Ishikawa (cell line): Measurements from ENCODE around the gene TBC1D8.

ENCODE experiments used
- CEBPB ChIP-seq: IDR thresholded peaks from 2 replicates; pipeline ENCODE4 v1.6.1; 2012
- CREB1 ChIP-seq: IDR thresholded peaks from 2 replicates; pipeline ENCODE4 v1.6.1; 2012; ENCODE audit warnings: low read depth
- EGR1 ChIP-seq: IDR thresholded peaks from 2 replicates; pipeline ENCODE4 v1.6.1; 2012
- EP300 ChIP-seq: IDR thresholded peaks from 2 replicates; pipeline ENCODE4 v1.6.1; 2012; ENCODE audit warnings: borderline replicate concordance
- FOXM1 ChIP-seq: IDR thresholded peaks from 2 replicates; pipeline ENCODE4 v1.6.1; 2012; ENCODE audit warnings: low read depth, borderline replicate concordance
- NFIC ChIP-seq: IDR thresholded peaks from 2 replicates; pipeline ENCODE4 v1.6.1; 2012
- RAD21 ChIP-seq: IDR thresholded peaks from 2 replicates; pipeline ENCODE4 v1.6.1; 2012; ENCODE audit warnings: low read depth
- TAF1 ChIP-seq: IDR thresholded peaks from 2 replicates; pipeline ENCODE4 v1.6.1; 2012; ENCODE audit warnings: low read depth, mild to moderate bottlenecking
- TCF12 ChIP-seq: IDR thresholded peaks from 2 replicates; pipeline ENCODE4 v1.6.1; 2012; ENCODE audit warnings: low read depth
- TEAD4 ChIP-seq: IDR thresholded peaks from 2 replicates; pipeline ENCODE4 v1.6.1; 2012
- YY1 ChIP-seq: IDR thresholded peaks from 2 replicates; pipeline ENCODE4 v1.6.1; 2012; ENCODE audit warnings: low read depth
- ZBTB7A ChIP-seq: IDR thresholded peaks from 2 replicates; pipeline ENCODE4 v1.6.1; 2012; ENCODE audit warnings: low read depth
- TF ChIP-seq, protein P1 (sequence below): IDR thresholded peaks from 2 replicates; pipeline ENCODE4 v1.6.1; 2012
- TF ChIP-seq, protein P2 (sequence below): IDR thresholded peaks from 2 replicates; pipeline ENCODE4 v1.6.1; 2012
- TF ChIP-seq, protein P3 (sequence below): IDR thresholded peaks from 2 replicates; pipeline ENCODE4 v1.6.1; 2012; ENCODE audit warnings: low read depth, mild to moderate bottlenecking

Gene TBC1D8

DNA sequence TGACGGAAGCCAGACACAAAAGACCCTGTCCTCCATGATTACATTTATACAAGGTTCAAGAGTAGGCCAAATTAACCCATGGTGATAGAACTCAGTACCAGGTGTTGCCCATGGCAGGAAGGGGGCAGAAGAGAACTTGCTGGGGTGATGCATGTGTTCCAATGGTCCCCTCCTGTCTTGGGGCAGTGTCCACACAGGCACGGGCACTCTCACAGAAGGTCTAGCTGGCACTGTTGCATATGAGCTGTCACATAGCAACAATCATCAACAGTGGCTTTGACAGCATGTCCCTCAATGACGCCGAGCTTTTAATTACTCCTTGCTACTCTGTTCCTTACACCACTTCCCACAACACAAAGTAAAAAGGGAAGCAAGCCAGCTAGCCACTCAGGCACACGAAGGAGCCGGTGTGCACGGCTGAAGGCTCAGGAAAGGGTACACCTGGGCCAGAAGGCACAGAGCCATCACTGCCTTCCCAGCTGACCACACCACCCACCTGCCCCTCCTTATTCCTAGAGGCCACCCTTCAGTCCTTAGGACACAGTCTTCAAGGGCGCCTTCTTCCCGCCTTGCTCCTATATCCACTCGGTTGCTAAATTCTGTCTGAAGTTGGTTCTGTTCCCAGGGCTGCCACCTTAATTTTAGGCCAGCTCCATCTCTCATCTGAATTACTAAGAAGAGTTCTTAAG, 120.2 kb downstream of the TBC1D8 start:
- no peak for TF ChIP-seq NFIC
- no peak for TF ChIP-seq FOXM1

DNA sequence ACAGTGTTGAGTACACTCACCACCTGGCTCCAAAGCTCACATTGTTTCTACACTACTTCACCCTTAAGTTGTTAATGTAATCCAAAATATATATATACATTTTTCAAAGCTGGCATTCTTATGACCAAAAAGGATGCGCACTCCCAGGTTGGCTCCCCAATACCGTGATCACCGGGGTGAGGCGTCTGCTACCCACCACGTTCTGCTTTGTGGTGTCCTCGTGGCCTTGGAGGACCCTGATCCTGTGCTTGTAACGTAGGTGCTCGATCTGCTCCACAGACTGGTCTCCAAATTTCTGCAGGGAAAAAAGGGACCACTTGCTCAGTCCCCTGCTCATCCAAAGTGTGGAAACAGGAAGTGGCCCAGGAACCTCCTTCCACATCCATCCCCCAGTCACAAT, 123.3 kb downstream of the TBC1D8 start:
- TF ChIP-seq, protein P1, sequence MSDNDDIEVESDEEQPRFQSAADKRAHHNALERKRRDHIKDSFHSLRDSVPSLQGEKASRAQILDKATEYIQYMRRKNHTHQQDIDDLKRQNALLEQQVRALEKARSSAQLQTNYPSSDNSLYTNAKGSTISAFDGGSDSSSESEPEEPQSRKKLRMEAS, result no peak
- TF ChIP-seq CREB1, result no peak

DNA sequence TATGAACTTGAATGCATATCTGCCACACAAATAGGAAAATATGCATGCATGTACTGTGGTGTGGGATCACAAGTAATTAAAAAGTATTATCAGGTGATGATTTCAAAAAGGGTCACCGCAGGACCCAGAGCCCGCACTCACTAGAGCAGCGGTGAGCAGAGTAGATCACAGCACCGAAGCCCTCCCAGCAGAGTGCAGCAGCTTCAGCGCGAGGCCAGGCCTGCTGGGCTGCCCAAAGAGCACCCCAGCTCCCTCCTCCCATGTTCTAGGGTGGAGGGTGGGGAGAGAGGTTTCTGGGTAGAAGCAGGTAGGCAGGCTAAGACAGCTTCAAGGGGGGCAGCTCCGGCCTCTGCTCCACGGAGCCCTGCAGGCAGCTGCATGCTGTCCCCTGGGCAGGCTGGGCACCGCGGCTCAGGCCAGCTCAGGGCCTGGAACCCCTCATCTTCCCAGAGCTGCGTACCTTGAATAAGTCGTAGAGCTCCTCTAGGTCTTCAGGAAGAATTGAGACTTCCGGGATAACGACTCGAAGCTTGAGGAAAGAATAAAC, 124.2 kb downstream of the TBC1D8 start:
- TF ChIP-seq, protein P2, sequence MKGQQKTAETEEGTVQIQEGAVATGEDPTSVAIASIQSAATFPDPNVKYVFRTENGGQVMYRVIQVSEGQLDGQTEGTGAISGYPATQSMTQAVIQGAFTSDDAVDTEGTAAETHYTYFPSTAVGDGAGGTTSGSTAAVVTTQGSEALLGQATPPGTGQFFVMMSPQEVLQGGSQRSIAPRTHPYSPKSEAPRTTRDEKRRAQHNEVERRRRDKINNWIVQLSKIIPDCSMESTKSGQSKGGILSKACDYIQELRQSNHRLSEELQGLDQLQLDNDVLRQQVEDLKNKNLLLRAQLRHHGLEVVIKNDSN, result no peak
- no peak for TF ChIP-seq EP300

DNA sequence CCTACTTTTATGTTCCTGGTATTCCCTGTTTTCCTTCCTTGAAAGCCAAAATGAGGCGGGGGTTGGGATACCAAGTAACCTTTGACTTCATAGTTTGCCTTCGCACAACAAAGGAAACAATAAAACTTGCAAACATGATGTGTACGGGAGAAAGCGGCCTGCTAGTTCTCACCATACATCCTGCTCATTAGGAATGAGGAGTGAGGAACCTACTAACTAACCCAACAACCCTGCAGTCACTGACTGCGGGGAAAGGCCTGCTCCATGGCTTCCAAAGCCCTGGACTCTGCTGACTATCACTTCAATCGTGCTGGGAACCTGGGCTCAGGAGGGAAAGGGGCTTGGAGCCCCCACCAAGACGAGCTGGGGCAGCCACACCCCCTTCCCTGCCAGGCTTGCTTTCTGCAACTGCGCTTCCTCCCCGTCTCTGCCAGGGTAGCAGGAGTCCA, 124.9 kb downstream of the TBC1D8 start:
- TF ChIP-seq NFIC, result no peak
- TF ChIP-seq FOXM1, result no peak
- no peak for TF ChIP-seq ZBTB7A
- TF ChIP-seq EP300, result no peak
- no peak for TF ChIP-seq YY1
- TF ChIP-seq TAF1, result no peak
- no peak for TF ChIP-seq CREB1
- TF ChIP-seq, protein P3, sequence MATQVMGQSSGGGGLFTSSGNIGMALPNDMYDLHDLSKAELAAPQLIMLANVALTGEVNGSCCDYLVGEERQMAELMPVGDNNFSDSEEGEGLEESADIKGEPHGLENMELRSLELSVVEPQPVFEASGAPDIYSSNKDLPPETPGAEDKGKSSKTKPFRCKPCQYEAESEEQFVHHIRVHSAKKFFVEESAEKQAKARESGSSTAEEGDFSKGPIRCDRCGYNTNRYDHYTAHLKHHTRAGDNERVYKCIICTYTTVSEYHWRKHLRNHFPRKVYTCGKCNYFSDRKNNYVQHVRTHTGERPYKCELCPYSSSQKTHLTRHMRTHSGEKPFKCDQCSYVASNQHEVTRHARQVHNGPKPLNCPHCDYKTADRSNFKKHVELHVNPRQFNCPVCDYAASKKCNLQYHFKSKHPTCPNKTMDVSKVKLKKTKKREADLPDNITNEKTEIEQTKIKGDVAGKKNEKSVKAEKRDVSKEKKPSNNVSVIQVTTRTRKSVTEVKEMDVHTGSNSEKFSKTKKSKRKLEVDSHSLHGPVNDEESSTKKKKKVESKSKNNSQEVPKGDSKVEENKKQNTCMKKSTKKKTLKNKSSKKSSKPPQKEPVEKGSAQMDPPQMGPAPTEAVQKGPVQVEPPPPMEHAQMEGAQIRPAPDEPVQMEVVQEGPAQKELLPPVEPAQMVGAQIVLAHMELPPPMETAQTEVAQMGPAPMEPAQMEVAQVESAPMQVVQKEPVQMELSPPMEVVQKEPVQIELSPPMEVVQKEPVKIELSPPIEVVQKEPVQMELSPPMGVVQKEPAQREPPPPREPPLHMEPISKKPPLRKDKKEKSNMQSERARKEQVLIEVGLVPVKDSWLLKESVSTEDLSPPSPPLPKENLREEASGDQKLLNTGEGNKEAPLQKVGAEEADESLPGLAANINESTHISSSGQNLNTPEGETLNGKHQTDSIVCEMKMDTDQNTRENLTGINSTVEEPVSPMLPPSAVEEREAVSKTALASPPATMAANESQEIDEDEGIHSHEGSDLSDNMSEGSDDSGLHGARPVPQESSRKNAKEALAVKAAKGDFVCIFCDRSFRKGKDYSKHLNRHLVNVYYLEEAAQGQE, result no peak
- TF ChIP-seq, protein P1, result no peak
- TF ChIP-seq EGR1, result no peak
- no peak for TF ChIP-seq TCF12

DNA sequence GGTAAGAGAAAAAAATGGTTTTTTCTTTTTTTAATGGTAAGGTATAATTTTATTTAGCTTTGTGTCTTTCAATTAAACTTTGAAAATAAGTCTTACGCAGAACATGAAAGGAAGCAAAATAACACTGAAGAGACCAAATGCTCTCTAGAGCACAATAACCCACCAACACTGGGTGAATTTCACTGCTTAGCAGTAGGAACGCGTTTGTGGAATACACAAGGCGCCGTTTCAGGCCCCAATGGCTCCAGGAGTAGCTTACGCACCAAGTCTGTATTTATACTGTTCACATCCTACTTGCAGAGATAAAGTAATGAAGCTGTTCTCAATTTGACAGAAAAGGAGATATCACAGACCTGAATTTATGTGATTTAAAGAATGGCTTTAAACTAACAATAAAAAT, 125.6 kb downstream of the TBC1D8 start:
- TF ChIP-seq CREB1 (no peak), TAF1 (no peak), ZBTB7A (no peak), TCF12 (no peak), EP300 (no peak), NFIC (no peak), YY1 (no peak), FOXM1 (no peak), CEBPB (no peak), EGR1 (no peak)
- TF ChIP-seq, protein P2, result no peak
- TF ChIP-seq, protein P3, result no peak

DNA sequence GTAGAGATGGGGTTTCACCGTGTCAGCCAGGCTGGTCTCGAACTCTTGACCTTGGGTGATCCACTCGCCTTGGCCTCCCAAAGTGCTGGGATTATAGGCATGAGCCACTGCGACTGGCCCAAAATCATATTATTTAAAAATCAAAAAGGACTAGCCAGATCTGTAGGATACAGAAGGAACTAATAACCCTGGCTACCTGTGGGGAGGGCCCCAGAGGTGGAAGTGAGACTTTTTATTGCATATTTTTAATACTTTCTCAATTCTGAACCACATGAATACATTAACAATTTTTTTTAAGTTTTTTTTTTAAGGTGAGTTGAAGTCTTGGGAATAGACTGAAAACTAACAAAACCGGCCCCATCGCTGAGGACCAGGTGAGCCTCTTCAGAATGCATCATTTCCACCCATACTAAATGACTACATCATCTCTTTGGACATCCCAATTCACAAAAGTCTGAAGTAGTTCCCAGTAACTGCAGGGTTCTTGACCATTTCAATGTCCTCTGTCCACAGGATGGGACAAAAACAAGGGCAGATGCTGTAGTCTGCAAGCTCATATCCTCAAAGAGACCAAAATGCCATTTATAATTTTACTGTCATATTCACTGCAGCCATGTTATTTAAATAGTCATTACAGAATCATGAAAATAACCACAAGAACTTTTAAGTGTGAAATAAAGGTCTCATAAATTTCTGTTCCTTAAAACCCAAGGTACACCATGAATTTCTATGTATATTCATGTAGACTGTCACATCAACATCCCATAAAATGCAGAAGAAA, 127.7 kb downstream of the TBC1D8 start:
- TF ChIP-seq TEAD4 (no peak), ZBTB7A (no peak), NFIC (no peak), EP300 (no peak), TAF1 (no peak), TCF12 (no peak), EGR1 (no peak), CEBPB (no peak), RAD21 (no peak), YY1 (no peak), FOXM1 (no peak), CREB1 (no peak)
- TF ChIP-seq, protein P3, result no peak
- TF ChIP-seq, protein P1, result no peak
